GDM1 (cell line): ENCODE measurements around the gene STAT4.
A peak's percentile ranks its signal among the peaks of the same experiment; 100 is the strongest.

Experiments
- DNase-seq: peaks from one replicate; lab custom pipeline; 2025; lab: John Stamatoyannopoulos, UW

The STAT4 gene

DNA sequence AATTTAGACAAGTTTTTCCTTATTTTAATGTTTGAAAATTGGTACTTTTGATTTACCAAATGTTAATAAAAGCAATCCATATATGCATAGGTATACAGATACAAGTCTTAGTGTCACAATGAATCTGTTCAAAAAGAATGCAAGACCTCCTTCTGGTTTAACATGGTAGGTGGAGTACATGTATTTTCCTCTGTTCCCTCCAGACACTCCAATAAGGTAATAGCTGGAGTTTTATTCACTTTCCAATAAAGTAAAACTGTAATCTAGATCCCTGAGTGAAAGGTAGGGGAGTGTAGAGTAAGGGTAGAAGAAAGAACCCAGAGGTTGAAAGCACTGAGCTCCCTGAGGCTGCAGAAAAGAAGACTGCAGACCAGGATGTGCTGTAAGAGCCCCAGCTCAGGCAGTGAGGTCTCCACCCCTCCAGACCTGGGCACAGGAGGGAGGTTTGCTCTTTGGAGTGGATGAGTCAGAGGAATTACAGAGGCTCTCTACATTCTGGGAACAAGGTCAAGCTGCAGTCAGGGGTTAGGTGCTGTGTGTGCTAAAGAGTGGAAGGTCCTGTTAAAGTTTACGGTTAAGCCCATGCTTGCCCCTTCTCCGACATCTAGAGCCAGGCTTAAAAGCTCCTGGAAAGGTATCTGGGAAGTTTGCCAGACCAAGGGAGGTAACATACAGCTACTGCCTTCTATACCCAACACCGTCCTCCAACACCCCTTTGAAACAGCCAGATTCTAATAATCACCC, 109.2 kb downstream of the STAT4 start:
- DNase-seq: no peak

GRCh38 chr2:191039616-191040015, 111.2 kb downstream of the STAT4 start:
- no peak for DNase-seq

DNA sequence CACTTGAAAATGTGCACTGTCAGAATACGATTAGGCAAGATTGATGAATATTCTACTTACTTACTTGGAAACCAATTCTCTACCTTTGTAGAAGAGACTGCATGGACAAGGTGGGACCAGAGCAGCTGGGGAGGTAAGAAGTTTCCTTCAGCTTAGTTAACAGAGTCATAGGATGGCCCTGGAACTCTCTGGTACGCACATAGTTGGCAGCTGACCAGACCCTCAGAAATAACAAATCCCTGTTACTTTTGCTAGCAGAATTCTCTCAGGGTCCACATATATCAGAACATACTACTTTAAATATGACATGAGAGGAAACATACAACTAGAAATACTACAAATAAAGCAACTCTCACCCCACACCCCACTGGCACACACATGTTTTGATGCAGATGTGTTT, 112.1 kb downstream of the STAT4 start:
- DNase-seq: no peak

DNA sequence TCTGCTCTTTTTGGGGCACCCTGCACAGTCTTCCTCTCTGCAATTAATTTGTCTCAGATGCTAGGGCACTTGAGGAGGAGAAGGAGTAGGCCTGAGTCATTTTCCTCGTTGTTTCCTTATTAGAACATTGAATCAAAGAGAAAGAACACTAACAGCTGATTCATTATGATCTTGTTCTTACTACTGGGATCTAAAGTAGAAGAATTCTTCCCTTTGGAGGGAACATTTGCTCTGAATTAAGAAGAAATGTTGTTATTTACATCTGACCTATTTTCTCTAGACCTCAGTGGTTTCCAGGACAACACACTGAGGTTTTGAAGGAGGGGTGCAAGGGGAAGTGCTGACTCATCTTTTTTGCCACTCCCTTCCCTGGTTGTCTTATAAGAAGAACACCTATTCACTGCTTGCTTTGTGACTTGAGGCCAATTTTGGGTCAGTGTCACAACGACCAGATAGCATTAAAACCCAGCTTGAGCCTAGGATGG, 112.5 kb downstream of the STAT4 start:
- no peak for DNase-seq

DNA sequence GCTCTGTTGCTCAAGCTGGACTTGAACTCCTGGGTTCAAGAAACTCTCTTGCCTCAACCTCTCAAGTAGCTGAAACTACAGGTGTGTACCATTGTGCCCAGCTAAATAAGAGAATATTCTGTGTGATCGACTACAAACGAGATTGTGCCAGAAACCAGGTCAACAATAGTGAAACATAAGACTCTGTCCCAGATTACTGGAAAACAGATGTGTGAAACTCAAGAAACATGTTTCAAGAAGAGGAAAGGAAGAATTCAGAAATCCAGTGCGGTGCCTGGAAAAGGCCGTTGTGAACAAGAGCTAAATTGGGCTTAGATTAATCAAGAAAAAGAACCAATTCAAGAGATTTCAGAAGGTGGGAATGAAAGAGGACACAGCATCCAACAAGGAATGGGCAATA, 113.4 kb downstream of the STAT4 start:
- no peak for DNase-seq

GRCh38 chr2:191036363-191036762, 114.4 kb downstream of the STAT4 start:
- DNase-seq: no peak

- no peak for DNase-seq
These were observed 118.0 kb downstream of the STAT4 start for GRCh38 chr2:191032588-191033429.

DNA sequence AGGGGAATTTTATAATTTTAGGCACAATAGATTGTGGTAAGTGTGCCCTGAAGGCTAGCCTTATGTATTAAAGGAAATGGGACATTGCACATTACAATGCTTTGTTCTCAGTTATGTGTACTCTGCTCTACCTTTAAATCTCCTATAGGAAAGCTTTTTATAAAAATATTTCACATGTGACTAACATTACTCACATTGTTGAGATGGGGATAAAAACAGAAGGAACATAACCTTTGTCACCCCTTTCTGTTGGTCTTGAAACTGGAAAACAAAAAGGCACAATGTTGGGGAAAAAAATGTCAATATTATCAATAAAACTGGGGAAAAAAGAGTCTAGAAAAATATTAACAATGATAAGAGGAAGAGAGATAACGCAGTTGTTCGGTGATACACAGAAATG, 119.5 kb downstream of the STAT4 start:
- DNase-seq: no peak

GRCh38 chr2:191030521-191031154, 120.2 kb downstream of the STAT4 start:
- peak; percentile 46 for DNase-seq

DNA sequence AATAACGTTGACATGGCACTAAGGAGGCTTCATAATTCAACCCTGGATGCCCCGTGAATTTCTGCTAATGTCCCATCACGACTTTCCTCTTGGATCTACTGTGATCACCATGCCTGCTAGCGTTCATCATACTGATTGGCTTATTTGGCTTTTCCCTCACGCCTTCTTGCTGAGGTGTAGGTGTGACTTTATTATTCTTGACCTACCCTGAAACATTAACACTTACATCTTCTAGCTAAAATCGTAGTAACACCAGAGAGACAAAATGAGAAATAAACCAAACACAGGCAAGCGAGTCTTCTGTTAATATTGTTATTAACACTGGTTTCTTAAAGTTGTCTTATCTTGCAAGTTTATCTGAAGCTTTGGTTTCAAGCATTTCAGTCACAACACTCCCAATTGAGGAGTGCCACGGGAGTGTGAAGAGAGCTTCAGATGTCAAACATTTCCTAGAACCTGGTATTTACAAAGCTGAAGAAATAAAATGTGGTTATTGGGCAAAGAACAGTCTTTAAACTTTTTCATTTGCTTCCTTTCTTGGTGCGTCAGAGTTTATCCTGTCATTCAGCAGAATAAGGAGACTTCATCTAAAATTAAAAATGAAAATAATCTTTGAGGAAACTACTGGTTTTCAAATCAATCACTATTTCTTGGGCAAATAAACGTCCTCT, 121.4 kb downstream of the STAT4 start:
- DNase-seq: no peak

DNA sequence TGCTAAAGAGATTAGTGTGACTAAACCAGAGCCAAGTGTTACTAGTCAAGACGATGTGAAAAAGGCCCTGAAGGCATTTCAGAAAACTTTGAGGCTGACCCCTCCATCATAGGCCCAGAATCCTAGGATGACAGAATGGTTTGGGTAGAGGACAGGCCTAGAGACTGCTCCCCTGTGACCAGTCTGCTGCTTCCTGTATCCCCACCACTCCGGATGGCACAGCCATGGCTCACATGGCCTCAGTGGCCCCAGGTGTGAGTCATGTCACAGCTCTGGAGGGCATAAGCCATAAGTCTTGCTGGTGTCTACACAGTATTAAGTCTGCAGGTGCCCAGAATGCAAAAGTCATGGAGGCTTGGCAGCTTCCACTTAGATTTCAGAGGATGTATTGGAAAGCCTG, 124.4 kb downstream of the STAT4 start:
- no peak for DNase-seq

DNA sequence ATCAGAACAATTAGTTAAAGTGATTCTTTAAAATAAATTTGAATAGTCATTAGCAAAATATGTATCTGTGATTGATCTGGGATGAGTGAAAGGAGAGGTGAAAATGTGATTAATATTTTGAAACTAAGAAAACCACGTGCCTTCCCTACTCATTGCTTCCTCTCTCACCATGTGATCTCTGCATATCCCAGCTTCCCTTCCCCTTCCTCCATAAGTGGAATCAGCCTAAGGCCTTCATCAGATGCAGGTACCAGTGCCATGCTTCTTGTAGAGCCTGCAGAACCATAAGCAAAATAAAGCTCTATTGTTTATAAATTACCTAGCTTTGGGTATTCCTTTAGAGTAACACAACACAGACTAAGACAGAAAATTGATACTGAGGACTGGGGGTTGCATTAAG, 125.7 kb downstream of the STAT4 start:
- no peak for DNase-seq

- DNase-seq: no peak
These were observed 127.5 kb downstream of the STAT4 start for GRCh38 chr2:191023235-191023679.

- no peak for DNase-seq
These were observed 129.9 kb downstream of the STAT4 start for GRCh38 chr2:191020742-191021381.

- DNase-seq: peak; percentile 95
These were observed 130.5 kb downstream of the STAT4 start for GRCh38 chr2:191020221-191020741.

DNA sequence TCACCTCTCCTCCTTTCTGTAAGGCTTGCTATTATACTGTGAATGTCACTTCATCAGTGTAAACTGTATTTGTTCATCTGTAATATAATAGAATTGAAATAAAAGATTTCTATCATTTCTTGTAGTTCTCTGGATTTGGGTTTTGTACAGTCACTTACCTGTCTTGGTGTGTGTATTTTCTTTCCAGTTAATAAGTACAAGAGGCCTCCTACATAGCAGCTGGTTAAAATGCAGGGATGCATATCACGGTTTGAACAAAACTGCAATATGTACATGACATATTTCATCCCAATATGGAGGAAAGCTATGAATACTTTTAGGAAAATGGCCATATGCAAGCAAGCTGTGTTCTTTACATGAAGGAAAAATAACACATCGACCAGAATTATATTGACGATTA, 131.4 kb downstream of the STAT4 start:
- DNase-seq: no peak

DNA sequence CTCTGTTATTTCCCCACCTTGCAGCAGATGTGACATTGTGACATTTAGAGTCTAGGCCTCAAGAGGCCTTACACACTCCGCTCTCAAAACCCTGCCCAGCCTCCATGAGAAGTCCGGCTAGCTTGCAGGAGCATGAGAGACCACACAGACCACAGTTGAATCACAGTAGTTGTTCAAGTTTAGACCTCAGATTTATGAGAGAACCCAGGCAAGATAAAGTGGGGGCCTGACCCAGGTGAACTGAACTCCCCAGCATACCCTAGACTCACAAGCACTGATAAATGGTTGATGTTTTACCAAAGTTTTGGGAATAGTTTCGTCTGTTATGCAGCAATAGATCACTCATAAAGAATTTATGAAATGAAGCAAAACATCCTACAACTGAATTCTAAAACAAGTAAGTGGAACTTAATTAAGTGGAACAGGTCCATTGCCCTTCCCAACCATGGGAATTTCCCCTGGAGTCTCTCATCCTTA, 132.1 kb downstream of the STAT4 start:
- DNase-seq: no peak

DNA sequence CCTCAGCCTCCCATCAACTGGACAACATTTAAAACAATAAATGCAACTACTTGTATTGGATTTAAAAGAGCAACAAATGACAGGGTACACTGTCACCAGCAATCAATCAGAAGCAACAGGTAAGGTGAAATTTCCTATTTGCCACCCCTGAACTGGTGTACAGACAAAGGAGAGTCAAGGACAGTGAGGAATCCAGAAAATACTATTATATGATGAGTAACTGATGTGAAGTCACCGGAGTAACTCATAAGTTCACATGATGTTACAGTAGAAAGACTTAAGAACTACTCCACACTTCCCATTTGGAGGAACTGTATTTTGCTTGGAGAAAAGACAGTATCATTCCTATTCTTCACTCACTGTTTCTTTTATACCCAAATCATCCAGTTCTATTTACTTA, 132.7 kb downstream of the STAT4 start:
- no peak for DNase-seq

DNA sequence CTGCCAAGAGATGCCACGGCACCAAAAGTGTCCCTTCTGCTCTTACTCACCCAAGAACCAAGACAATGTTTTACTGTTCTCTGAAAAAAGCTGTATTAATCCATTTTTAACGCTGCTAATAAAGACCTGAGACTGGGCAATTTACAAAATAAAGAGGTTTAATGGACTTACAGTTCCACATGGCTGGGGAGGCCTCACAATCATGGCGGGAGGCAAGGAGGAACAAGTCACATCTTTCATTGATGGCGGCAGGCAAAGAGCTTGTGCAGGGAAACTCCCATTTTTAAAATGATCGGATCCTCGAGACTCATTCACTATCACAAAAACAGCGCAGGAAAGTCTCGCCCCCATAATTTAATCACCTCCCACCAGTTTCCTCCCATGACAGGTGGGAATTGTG, 135.0 kb downstream of the STAT4 start:
- DNase-seq: no peak

- DNase-seq: no peak
These were observed 135.6 kb downstream of the STAT4 start for GRCh38 chr2:191015239-191015638.

DNA sequence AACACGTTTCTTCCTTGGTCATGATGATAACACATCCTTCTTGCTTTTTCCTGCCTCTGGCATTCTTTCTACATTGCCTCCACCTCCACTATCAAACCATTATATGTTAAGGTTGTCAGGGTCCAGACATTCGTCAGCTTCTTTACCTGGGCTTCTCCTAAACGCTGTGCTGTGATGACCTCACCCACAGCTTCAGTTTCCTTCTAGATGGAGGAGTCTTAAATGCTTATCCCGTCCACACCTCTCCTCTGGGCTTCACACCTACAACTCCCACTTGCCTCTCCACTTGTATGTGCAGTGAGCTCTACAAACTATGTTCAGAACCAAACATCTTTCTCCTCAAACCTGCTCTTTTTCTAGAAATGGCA, 136.2 kb downstream of the STAT4 start:
- no peak for DNase-seq
